ENCODE measurements around the gene SRPK1.

DNA sequence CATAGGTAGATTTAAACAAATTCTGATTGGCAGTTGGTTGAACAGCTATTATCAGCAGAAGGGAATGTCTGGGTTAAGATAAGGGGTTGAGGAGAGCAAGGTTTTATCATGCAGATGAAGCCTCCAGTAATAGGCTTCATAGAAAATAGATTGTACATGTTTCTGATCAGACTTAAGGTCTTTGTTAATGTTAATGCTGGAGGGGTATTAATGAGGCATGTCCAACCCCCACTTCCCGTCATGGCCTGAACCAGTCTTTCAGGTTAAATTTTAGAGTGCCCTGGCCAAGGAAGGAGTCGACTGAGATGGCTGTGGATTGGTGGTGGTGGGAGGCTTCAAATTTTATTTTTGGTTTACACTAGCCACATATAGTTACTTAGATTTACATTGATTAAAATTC lies 136.7 kb downstream of the SRPK1 start:
- TF ChIP-seq, protein P1, sequence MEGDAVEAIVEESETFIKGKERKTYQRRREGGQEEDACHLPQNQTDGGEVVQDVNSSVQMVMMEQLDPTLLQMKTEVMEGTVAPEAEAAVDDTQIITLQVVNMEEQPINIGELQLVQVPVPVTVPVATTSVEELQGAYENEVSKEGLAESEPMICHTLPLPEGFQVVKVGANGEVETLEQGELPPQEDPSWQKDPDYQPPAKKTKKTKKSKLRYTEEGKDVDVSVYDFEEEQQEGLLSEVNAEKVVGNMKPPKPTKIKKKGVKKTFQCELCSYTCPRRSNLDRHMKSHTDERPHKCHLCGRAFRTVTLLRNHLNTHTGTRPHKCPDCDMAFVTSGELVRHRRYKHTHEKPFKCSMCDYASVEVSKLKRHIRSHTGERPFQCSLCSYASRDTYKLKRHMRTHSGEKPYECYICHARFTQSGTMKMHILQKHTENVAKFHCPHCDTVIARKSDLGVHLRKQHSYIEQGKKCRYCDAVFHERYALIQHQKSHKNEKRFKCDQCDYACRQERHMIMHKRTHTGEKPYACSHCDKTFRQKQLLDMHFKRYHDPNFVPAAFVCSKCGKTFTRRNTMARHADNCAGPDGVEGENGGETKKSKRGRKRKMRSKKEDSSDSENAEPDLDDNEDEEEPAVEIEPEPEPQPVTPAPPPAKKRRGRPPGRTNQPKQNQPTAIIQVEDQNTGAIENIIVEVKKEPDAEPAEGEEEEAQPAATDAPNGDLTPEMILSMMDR (IDR thresholded peaks at IDR 0.05; ENCODE audit: low read length): no peak
- no peak for TF ChIP-seq EZH2 (optimal IDR thresholded peaks at IDR 0.05; ENCODE audit: low read depth, low read length)
- no peak for TF ChIP-seq EZH2phosphoT487 (IDR thresholded peaks at IDR 0.05; ENCODE audit: low read length)
